B cell (primary cell): ENCODE measurements around the gene ACE. TPM values are rescaled to one million over a fixed set of nuclear protein-coding genes. Genes with fewer than 3 reads are reported as not detected.

Experiments used
- ATAC-seq: fragments of 200-7000 bp; cut with Tn5 transposase; one replicate; pipeline ENCODE4 v1.10.0; 2021; ENCODE audit warnings: low read depth, mild to moderate bottlenecking, moderate number of reproducible peaks, moderate library complexity
- CTCF ChIA-PET: fragments of 350-600 bp; sonication (Branson Sonifier 250); formaldehyde crosslinking; loops from one replicate; lab custom pipeline; 2021; ENCODE audit warnings: antibody characterized with exemption, inconsistent platforms; lab: Charles Lee
- POLR2A ChIA-PET: fragments of 350-600 bp; sonication (Branson Sonifier 250); formaldehyde crosslinking; loops from one replicate; lab custom pipeline; 2021; ENCODE audit warnings: antibody characterized with exemption; lab: Charles Lee
- DNase-seq: peaks from one replicate; pipeline ENCODE4 v3.0.0; 2013
- H2AFZ ChIP-seq: 2 replicates; pipeline ENCODE4 v1.6.1; 2012; ENCODE audit warnings: mild to moderate bottlenecking, low read depth, low read length; ENCODE audit not compliant: insufficient read depth, poor library complexity, severe bottlenecking
- H3K27ac ChIP-seq, 2 donors: 1 replicate in 1 of 2; 2 replicates in 1 of 2; pipeline ENCODE4 v1.5.1; 2012 to 2013; ENCODE audit warnings: low read length in 2 of 2, mild to moderate bottlenecking in 2 of 2, moderate library complexity in 1 of 2
- H3K27me3 ChIP-seq, 4 experiments: fragments of 200-600 bp in 1 of 4; sonication (generic) in 1 of 4; replicated peaks in 1 of 4; 1 replicate in 2 of 4; 2 replicates in 2 of 4; pipeline versions ENCODE4 v1.6.1 to v1.7.0; 2013 to 2016; ENCODE audit warnings: low read length in 3 of 4, mild to moderate bottlenecking in 2 of 4, mixed read lengths in 1 of 4, moderate library complexity in 1 of 4; ENCODE audit not compliant: insufficient read depth in 4 of 4, control insufficient read depth in 3 of 4; ENCODE audit errors: control extremely low read depth in 1 of 4
- H3K36me3 ChIP-seq, 2 experiments: replicated peaks in 1 of 2; 1 replicate in 1 of 2; 2 replicates in 1 of 2; pipeline versions ENCODE4 v1.6.1 to v1.7.1; 2013; ENCODE audit warnings: low read length in 1 of 2; ENCODE audit not compliant: insufficient read depth in 2 of 2, control insufficient read depth in 1 of 2; ENCODE audit errors: control extremely low read depth in 1 of 2, extremely low read depth in 1 of 2
- H3K4me1 ChIP-seq, 2 donors: fragments of 200-600 bp in 1 of 2; sonication (generic) in 1 of 2; 1 replicate in 1 of 2; 2 replicates in 1 of 2; pipeline versions ENCODE4 v1.5.1 to v1.6.1; 2013 to 2017; ENCODE audit warnings: low read length in 2 of 2; ENCODE audit not compliant: control insufficient read depth in 2 of 2, insufficient read depth in 2 of 2
- H3K4me2 ChIP-seq: replicated peaks from 2 replicates; pipeline ENCODE3; 2012; ENCODE audit warnings: mild to moderate bottlenecking, low read depth, low read length; ENCODE audit not compliant: poor library complexity, severe bottlenecking
- H3K4me3 ChIP-seq, 5 experiments: fragments of 200-600 bp in 1 of 5; sonication (generic) in 1 of 5; 1 replicate in 3 of 5; 2 replicates in 2 of 5; pipeline versions ENCODE4 v1.5.1 to v1.7.0; 2011 to 2016; ENCODE audit warnings: low read length in 4 of 5, mild to moderate bottlenecking in 4 of 5, low read depth in 2 of 5, control low read depth in 1 of 5, moderate library complexity in 1 of 5; ENCODE audit not compliant: insufficient read depth in 1 of 5; ENCODE audit errors: control extremely low read depth in 1 of 5, extremely low read depth in 1 of 5
- H3K79me2 ChIP-seq: fragments of 200-600 bp; sonication (generic); one replicate; pipeline ENCODE4 v1.6.0; 2016; ENCODE audit warnings: low read length; ENCODE audit not compliant: control insufficient read depth, insufficient read depth
- H3K9ac ChIP-seq: fragments of 200-600 bp; sonication (generic); 2 replicates; pipeline ENCODE4 v1.6.1; 2017; ENCODE audit warnings: mild to moderate bottlenecking, low read length, moderate library complexity
- H3K9me3 ChIP-seq, 3 donors: one replicate each; pipeline versions ENCODE4 v1.6.1 to v1.7.1; 2013; ENCODE audit warnings: low read length in 2 of 3; ENCODE audit not compliant: control insufficient read depth in 2 of 3, insufficient read depth in 1 of 3; ENCODE audit errors: control extremely low read depth in 1 of 3
- H4K20me1 ChIP-seq: 2 replicates; pipeline ENCODE4 v1.6.0; 2012; ENCODE audit warnings: mild to moderate bottlenecking, low read length; ENCODE audit not compliant: insufficient read depth, control insufficient read depth, poor library complexity, severe bottlenecking
- H3K27ac Mint-ChIP-seq: one replicate; pipeline ENCODE4 v1.8.0; 2021; ENCODE audit warnings: mixed read lengths
- H3K27me3 Mint-ChIP-seq: one replicate; pipeline ENCODE4 v1.8.0; 2021; ENCODE audit warnings: mixed read lengths
- H3K4me1 Mint-ChIP-seq: one replicate; pipeline ENCODE4 v1.8.0; 2021; ENCODE audit warnings: mixed read lengths
- H3K4me3 Mint-ChIP-seq: one replicate; pipeline ENCODE4 v1.8.0; 2021; ENCODE audit warnings: mixed read lengths
- H3K9me3 Mint-ChIP-seq: one replicate; pipeline ENCODE4 v1.8.0; 2022; ENCODE audit warnings: mixed read lengths; ENCODE audit not compliant: insufficient read depth
- EZH2 ChIP-seq: IDR thresholded peaks from 2 replicates; pipeline ENCODE4 v1.6.1; 2012; ENCODE audit warnings: borderline replicate concordance, low read depth, mild to moderate bottlenecking, moderate library complexity, low read length; ENCODE audit not compliant: insufficient read depth, poor library complexity, severe bottlenecking
- WGBS: methylation state at CpG from one replicate; pipeline ENCODE4 v1.1.5; 2013; ENCODE audit warnings: missing lambda C conversion rate; ENCODE audit not compliant: insufficient coverage; 5-methylcytosine and 5-hydroxymethylcytosine counted together
- intact Hi-C: fragments of 100-400 bp; cut with micrococcal nuclease; formaldehyde crosslinking; loops from one replicate; pipeline ENCODE4 v1.10.0; 2022
- polyA plus RNA-seq: library from polyadenylated mRNA; depleted of rRNA; stranded (reverse); fragments of >200 nt; gene quantifications from 2 replicates; pipeline ENCODE4 v1.2.3, GENCODE V29; 2012
- total RNA-seq, 2 donors: library from RNA; stranded (reverse); fragments of 120-200 nt in 1 of 2; gene quantifications; 1 replicate in 1 of 2; 2 replicates in 1 of 2; pipeline versions ENCODE4 v1.2.3 to v1.2.4, GENCODE V29; 2013 to 2022
- TF ChIP-seq, protein P1 (sequence below): fragments of 200-600 bp; IDR thresholded peaks from one replicate; pipeline ENCODE4 v1.8.0; 2022; ENCODE audit warnings: antibody characterized with exemption, mild to moderate bottlenecking

Gene ACE
- total and polyA plus RNA-seq, 2 donors (not counting 1 experiment from before 2014, with no cell fraction given), result 0.67 to 2.6 TPM

DNA sequence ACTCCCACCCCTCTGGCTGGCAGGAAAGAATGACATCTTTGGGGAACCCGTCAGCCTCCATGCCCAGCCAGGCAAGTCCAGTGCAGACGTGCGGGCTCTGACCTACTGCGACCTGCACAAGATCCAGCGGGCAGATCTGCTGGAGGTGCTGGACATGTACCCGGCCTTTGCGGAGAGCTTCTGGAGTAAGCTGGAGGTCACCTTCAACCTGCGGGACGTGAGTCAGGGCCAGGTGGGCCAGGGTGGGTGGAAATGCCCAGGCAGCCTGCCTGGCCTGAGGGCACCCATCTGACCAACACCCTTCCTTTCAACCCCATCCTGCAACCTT, 65.3 kb downstream of the ACE start:
- Mint-ChIP-seq H3K27me3 (peaks cover 28% of the 10 kb centered on the region), H3K27ac (no peak overlapping the region), H3K9me3 (no peaks in the 10 kb centered on the region), H3K4me1 (peaks cover 5% of the 10 kb centered on the region), H3K4me3 (no peak overlapping the region)
- CTCF ChIA-PET, result no interaction called here
- Histone ChIP-seq H3K27me3 (peaks cover 0 to 26% (median 17%) of the 10 kb centered on the region in 4 experiments), H3K79me2 (peaks cover 30% of the 10 kb centered on the region), H3K4me3 (no peak overlapping the region), H4K20me1 (no peaks in the 10 kb centered on the region), H3K27ac (no peak overlapping the region), H3K36me3 (no peaks in the 10 kb centered on the region), H2AFZ (no peak overlapping the region), H3K4me2 (no peak overlapping the region), H3K9me3 (no peaks in the 10 kb centered on the region), H3K9ac (no peak overlapping the region), H3K4me1 (peaks cover 12% of the 10 kb centered on the region in 2 donors)
- 98% methylated on average over 9 of the region's 9 CpGs for WGBS
- TF ChIP-seq, protein P1, sequence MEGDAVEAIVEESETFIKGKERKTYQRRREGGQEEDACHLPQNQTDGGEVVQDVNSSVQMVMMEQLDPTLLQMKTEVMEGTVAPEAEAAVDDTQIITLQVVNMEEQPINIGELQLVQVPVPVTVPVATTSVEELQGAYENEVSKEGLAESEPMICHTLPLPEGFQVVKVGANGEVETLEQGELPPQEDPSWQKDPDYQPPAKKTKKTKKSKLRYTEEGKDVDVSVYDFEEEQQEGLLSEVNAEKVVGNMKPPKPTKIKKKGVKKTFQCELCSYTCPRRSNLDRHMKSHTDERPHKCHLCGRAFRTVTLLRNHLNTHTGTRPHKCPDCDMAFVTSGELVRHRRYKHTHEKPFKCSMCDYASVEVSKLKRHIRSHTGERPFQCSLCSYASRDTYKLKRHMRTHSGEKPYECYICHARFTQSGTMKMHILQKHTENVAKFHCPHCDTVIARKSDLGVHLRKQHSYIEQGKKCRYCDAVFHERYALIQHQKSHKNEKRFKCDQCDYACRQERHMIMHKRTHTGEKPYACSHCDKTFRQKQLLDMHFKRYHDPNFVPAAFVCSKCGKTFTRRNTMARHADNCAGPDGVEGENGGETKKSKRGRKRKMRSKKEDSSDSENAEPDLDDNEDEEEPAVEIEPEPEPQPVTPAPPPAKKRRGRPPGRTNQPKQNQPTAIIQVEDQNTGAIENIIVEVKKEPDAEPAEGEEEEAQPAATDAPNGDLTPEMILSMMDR, result no peak
- no peak for TF ChIP-seq EZH2
- intact Hi-C loops, result no loop called here
- ATAC-seq (no peak), DNase-seq (no peak)
- POLR2A ChIA-PET, result no interaction called here

DNA sequence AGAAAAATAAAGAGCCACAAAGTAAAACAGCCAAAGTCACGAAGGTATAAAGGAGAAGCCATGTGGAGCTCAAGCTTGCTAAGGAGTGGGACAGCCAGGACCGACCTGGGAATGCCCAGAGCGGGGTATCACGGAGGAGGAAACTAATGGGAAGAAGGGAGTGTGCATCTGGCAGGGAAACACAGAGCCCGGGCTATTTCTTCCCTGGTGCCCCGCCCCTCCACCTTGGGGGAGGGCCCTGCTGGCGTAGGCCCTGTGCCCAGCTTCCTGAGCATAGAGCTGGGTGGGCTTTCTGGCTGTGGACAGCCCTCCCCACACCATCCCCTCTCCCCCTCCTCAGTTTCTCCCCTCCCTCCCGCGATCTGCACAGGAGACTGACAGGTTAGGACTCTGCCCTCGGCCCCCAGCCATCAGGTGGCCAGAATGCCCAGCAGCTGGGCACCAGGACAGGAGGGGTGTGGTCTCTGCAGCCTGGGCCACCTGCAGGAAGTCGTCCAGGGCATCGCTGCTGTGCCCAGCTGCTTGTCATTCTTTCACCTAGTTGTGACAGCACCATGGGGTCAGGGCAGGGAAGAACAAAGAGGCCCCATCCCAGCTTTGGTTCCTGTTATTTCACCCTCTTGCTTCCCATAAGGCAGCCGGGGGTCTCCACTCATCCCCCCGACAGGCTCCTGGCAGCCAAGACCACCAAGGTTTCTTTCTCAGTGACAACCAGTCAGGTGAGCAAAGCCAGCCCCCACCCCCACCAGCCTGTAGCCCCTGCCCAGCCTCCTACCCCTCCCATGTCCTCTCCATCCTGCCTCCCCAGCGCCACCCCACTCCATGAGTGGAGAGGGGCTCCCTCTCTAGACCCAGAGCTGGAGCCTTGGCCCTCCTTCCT, 66.3 kb downstream of the ACE start:
- Mint-ChIP-seq H3K27ac (no peak overlapping the region), H3K4me3 (no peak overlapping the region), H3K27me3 (peaks cover 20% of the 10 kb centered on the region), H3K4me1 (peaks cover 3% of the 10 kb centered on the region), H3K9me3 (no peaks in the 10 kb centered on the region)
- WGBS, result 72% methylated on average over 11 of the region's 15 CpGs
- no peaks in the 10 kb centered on the region for H4K20me1 ChIP-seq
- no peaks in the 10 kb centered on the region for H3K9me3 ChIP-seq
- no peak for DNase-seq
- peaks cover 0 to 18% (median 12%) of the 10 kb centered on the region in 4 experiments for H3K27me3 ChIP-seq
- ChIA-PET CTCF (interaction anchor here (1.0 kb wide), 1 partner anchor 117 kb away, joined by 3 read pairs; no protein-coding TSS in a partner anchor), POLR2A (no interaction called here)
- no peak overlapping the region for H3K27ac ChIP-seq
- intact Hi-C loops, result no loop called here
- H3K9ac ChIP-seq, result no peak overlapping the region
- no peak overlapping the region for H3K4me2 ChIP-seq
- H2AFZ ChIP-seq, result no peak overlapping the region
- H3K4me3 ChIP-seq, result no peak overlapping the region
- H3K36me3 ChIP-seq, result no peaks in the 10 kb centered on the region
- H3K79me2 ChIP-seq, result peaks cover 30% of the 10 kb centered on the region
- no peak for ATAC-seq
- H3K4me1 ChIP-seq, result peaks cover 6 to 8% of the 10 kb centered on the region in 2 donors
- no peak for TF ChIP-seq EZH2
- TF ChIP-seq, protein P1, result no peak
